ENCODE results near the gene SH2D7.

The SH2D7 gene

DNA sequence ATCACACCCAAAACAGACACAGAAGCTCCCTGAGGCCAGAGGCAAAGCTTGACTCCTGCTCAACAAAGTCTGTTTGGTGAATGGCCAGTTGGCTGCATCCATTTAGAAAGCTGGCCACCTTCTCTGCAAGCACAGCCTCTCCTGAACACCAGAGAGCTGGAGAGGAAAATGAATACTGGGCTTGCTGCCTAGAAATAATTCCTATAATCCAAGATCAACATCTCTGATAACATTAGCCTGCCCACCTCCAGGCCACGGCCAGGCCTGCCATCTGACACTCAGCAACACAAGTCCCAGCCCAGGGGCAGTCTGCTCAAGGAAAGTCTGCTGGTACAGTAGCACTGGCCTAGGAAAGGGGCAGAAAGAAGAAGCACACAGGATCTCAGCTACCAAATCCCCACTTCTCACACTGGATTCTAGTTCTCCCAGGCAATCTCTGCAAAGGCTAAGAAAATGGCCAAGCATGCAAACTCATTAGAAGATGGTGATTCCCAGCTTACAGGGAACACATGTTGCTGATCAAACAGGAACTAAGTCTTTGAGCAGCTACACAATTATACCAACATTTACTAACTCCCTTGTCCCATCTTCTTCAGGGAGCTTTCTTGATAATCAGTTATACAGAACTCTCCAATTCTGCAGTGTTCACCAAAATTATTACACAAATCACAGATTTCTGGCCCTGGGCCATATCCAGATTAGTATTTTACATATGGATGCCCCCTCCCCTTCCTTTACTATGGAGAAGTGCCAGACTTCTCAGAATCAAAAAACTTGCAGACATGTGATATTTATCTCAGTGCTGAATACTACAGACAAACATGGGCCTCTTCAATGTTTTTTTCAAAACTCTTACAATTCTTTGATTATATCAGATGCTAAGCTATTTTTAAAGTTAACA lies 24.8 kb upstream of the SH2D7 start:
- TF ChIP-seq, protein P1, sequence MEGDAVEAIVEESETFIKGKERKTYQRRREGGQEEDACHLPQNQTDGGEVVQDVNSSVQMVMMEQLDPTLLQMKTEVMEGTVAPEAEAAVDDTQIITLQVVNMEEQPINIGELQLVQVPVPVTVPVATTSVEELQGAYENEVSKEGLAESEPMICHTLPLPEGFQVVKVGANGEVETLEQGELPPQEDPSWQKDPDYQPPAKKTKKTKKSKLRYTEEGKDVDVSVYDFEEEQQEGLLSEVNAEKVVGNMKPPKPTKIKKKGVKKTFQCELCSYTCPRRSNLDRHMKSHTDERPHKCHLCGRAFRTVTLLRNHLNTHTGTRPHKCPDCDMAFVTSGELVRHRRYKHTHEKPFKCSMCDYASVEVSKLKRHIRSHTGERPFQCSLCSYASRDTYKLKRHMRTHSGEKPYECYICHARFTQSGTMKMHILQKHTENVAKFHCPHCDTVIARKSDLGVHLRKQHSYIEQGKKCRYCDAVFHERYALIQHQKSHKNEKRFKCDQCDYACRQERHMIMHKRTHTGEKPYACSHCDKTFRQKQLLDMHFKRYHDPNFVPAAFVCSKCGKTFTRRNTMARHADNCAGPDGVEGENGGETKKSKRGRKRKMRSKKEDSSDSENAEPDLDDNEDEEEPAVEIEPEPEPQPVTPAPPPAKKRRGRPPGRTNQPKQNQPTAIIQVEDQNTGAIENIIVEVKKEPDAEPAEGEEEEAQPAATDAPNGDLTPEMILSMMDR (IDR thresholded peaks at IDR 0.05; ENCODE audit: low read depth, low read length), result no peak
- DNase-seq (ENCODE audit: extremely low read depth, low read depth), result no peak

- TF ChIP-seq, protein P1 (IDR thresholded peaks at IDR 0.05; ENCODE audit: low read depth, low read length), result no peak
- no peak for DNase-seq (ENCODE audit: extremely low read depth, low read depth)
Measured at GRCh38 chr15:78069052-78069414, 23.3 kb upstream of the SH2D7 start.

DNA sequence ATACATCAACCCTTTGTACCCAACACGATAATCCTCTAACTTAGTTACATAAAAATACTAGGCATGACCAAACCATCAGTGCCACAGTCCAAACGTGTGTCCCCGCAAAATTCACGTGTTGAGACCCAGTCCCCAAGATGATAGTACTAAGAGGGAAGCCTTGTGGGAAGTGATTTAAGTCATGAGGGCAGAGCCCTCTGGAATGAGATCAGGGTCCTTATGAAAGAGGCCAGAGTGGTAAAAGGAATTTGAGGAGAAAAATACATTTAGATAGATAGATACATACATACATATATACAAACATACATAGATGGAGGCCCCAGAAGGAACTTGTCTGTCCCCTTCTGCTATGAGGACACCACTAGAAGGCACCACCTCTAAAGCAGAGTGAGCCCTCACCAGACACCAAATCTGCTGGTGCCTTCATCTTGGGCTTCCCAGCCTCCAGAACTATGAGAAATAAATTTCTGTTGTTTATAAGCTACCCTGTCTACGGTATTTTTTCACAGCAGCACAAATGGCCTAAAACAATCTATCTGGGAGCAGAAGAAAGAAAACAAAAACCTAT lies 22.8 kb upstream of the SH2D7 start:
- TF ChIP-seq, protein P1 (IDR thresholded peaks at IDR 0.05; ENCODE audit: low read depth, low read length), result no peak

GRCh38 chr15:78070049-78070700 lies 22.2 kb upstream of the SH2D7 start:
- TF ChIP-seq, protein P1 (IDR thresholded peaks at IDR 0.05; ENCODE audit: low read depth, low read length), result no peak
- DNase-seq (ENCODE audit: extremely low read depth, low read depth), result no peak

More for the DNA sequence above, 22.8 kb upstream of the SH2D7 start:
- DNase-seq (ENCODE audit: extremely low read depth, low read depth), result no peak

DNA sequence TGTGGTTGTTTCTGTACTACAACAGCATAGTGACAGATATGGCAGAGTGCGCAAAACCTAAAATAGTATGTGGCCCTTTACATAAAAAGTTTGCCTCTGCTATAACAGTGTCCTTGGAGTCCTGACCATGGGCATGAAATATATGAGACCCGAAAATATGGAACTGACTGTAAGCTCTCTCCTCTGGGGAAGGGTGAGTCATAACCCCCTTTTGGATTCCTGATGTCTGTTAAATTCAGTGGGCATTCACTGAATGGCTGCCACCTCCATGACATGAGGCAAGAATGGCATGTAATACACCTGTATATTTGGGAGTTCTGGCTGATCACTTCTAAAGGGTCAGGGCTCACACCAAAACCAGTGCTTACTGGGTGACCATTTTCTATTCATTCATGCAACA lies 21.0 kb upstream of the SH2D7 start:
- TF ChIP-seq, protein P1 (IDR thresholded peaks at IDR 0.05; ENCODE audit: low read depth, low read length), result no peak
- no peak for DNase-seq (ENCODE audit: extremely low read depth, low read depth)

GRCh38 chr15:78072080-78072892 lies 20.1 kb upstream of the SH2D7 start:
- peak; percentile 81 for DNase-seq (ENCODE audit: extremely low read depth, low read depth)
- TF ChIP-seq, protein P1 (IDR thresholded peaks at IDR 0.05; ENCODE audit: low read depth, low read length), result no peak
